ENCODE results near the gene FAM20B.
A peak's percentile ranks its signal among the peaks of the same experiment; 100 is the strongest.

The FAM20B gene

GRCh38 chr1:179090923-179091322 is 65.2 kb downstream of the FAM20B start:
- DNase-seq (ENCODE audit: low read depth in 2 of 3, low spot score in 1 of 3) = no peak

GRCh38 chr1:179091691-179092165 is 66.0 kb downstream of the FAM20B start:
- no peak for DNase-seq (ENCODE audit: low read depth in 2 of 3, low spot score in 1 of 3)

- DNase-seq (ENCODE audit: low read depth in 2 of 3, low spot score in 1 of 3) = no peak
Measured at GRCh38 chr1:179092896-179093461, 67.3 kb downstream of the FAM20B start.

- no peak for DNase-seq (ENCODE audit: low read depth in 2 of 3, low spot score in 1 of 3)
Measured at GRCh38 chr1:179094818-179095217, 69.1 kb downstream of the FAM20B start.

GRCh38 chr1:179095377-179095776 is 69.7 kb downstream of the FAM20B start:
- no peak for DNase-seq (ENCODE audit: low read depth in 2 of 3, low spot score in 1 of 3)

- no peak for DNase-seq (ENCODE audit: low read depth in 2 of 3, low spot score in 1 of 3)
Measured at GRCh38 chr1:179095924-179096323, 70.2 kb downstream of the FAM20B start.

- no peak for DNase-seq (ENCODE audit: low read depth in 2 of 3, low spot score in 1 of 3)
Measured at GRCh38 chr1:179099891-179100290, 74.2 kb downstream of the FAM20B start.

GRCh38 chr1:179101566-179101965 is 75.9 kb downstream of the FAM20B start:
- DNase-seq (ENCODE audit: low read depth in 2 of 3, low spot score in 1 of 3) = no peak

- no peak for DNase-seq (ENCODE audit: low read depth in 2 of 3, low spot score in 1 of 3)
Measured at GRCh38 chr1:179103999-179104398, 78.3 kb downstream of the FAM20B start.

GRCh38 chr1:179104611-179105250 is 79.0 kb downstream of the FAM20B start:
- DNase-seq (ENCODE audit: low read depth in 2 of 3, low spot score in 1 of 3) = no peak

GRCh38 chr1:179105393-179105792 is 79.7 kb downstream of the FAM20B start:
- no peak for DNase-seq (ENCODE audit: low read depth in 2 of 3, low spot score in 1 of 3)

- no peak for DNase-seq (ENCODE audit: low read depth in 2 of 3, low spot score in 1 of 3)
Measured at GRCh38 chr1:179107706-179108629, 82.3 kb downstream of the FAM20B start.

GRCh38 chr1:179108644-179109043 is 83.0 kb downstream of the FAM20B start:
- no peak for DNase-seq (ENCODE audit: low read depth in 2 of 3, low spot score in 1 of 3)

- DNase-seq (ENCODE audit: low read depth in 2 of 3, low spot score in 1 of 3) = no peak
Measured at GRCh38 chr1:179115181-179115580, 89.5 kb downstream of the FAM20B start.

GRCh38 chr1:179119513-179119912 is 93.8 kb downstream of the FAM20B start:
- no peak for DNase-seq (ENCODE audit: low read depth in 2 of 3, low spot score in 1 of 3)

GRCh38 chr1:179120736-179121135 is 95.0 kb downstream of the FAM20B start:
- no peak for DNase-seq (ENCODE audit: low read depth in 2 of 3, low spot score in 1 of 3)

GRCh38 chr1:179121159-179121938 is 95.7 kb downstream of the FAM20B start:
- DNase-seq (ENCODE audit: low read depth in 2 of 3, low spot score in 1 of 3) = peak in 1 of 3 donors; percentile 40

- DNase-seq (ENCODE audit: low read depth in 2 of 3, low spot score in 1 of 3) = no peak
Measured at GRCh38 chr1:179124873-179125272, 99.2 kb downstream of the FAM20B start.

All from stimulated activated CD4-positive, alpha-beta T cell treated with anti-CD3 and anti-CD28 coated beads, Interleukin-12 subunit alpha, Interleukin-12 subunit beta, amount 100 ng/mL, for 48 hours (primary cell).